ENCODE measurements around the gene TXLNB.

Gene TXLNB

DNA sequence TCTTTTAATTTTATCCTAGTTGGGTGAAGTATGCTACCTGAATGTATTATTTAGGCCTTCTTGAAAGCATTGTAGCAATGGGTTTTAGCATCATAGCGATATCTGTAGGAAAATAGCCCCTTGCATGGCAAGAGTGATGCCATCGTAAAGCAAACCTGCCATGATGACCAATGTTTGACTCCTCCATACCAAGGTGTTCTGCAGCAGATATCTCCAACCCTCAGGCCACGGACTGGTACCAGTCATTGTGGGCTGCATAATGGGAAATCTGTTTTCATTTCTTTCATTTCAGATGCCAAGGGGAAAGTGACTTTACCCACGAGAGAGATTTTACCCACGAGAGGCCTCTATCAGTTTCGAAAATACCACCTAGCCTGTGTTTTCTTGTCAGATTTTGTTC, 6.2 kb downstream of the TXLNB start:
- no peaks in the 10 kb centered on the region for H4K20me1 ChIP-seq
- no peaks in the 10 kb centered on the region for H3K27me3 ChIP-seq
- H3K4me2 ChIP-seq: no peak overlapping the region
- no peak overlapping the region for H3K9ac ChIP-seq
- peaks cover 0 to 39% (median 13%) of the 10 kb centered on the region in 11 experiments; a peak in 10 of 22 replicates for H3K9me3 ChIP-seq (replicated peaks in 1 of 11)
- no peak for TF ChIP-seq Cebpa-rat (IDR thresholded peaks at IDR 0.05)
- H3K27ac ChIP-seq: no peak overlapping the region
- peaks cover 8 to 30% (median 13%) of the 10 kb centered on the region in 10 experiments for H3K4me1 ChIP-seq
- H3K4me3 ChIP-seq: no peak overlapping the region
- H3K36me3 ChIP-seq: peaks cover 0 to 17% (median 0%) of the 10 kb centered on the region in 11 experiments; a peak in 8 of 22 replicates

DNA sequence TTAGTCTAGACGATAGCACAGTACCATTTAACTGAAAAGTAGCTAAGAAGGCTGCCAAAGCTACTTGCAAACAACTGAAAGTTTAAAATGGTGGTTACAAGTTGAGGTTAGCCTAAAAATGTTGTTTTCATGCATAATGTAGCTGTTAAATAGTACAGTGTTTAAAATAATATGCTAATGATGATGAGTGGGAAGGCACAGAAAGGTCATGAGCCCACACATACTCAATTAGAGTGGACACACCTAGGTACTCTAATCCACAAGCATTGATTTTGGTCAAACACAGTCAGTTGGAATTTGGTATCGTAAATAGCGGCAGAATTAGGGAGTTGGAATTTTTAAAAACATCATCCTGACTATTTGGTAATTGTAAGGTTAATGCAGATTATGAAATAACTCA, 7.0 kb downstream of the TXLNB start:
- Histone ChIP-seq H3K4me1 (peaks cover 8 to 30% (median 13%) of the 10 kb centered on the region in 10 experiments), H4K20me1 (no peaks in the 10 kb centered on the region), H3K9me3 (replicated peaks in 1 of 11) (peaks cover 0 to 39% (median 13%) of the 10 kb centered on the region in 11 experiments; a peak in 10 of 22 replicates), H3K9ac (no peak overlapping the region), H3K27me3 (no peaks in the 10 kb centered on the region), H3K4me2 (no peak overlapping the region), H3K4me3 (no peak overlapping the region), H3K36me3 (peaks cover 0 to 17% (median 0%) of the 10 kb centered on the region in 11 experiments; a peak in 8 of 22 replicates), H3K27ac (no peak overlapping the region)
- no peak for TF ChIP-seq Cebpa-rat (IDR thresholded peaks at IDR 0.05)

- Histone ChIP-seq H4K20me1 (no peaks in the 10 kb centered on the region), H3K4me2 (no peak overlapping the region), H3K9me3 (replicated peaks in 1 of 11) (peaks cover 0 to 27% (median 9%) of the 10 kb centered on the region in 11 experiments; a peak in 9 of 22 replicates), H3K27ac (no peak overlapping the region), H3K4me3 (no peak overlapping the region), H3K27me3 (no peaks in the 10 kb centered on the region), H3K9ac (no peak overlapping the region), H3K4me1 (peaks cover 10 to 16% (median 13%) of the 10 kb centered on the region in 10 experiments), H3K36me3 (peaks cover 0 to 13% (median 0%) of the 10 kb centered on the region in 11 experiments; a peak in 5 of 22 replicates)
- TF ChIP-seq Cebpa-rat (IDR thresholded peaks at IDR 0.05): no peak
Observed at GRCh38 chr6:139282684-139283083, 9.1 kb downstream of the TXLNB start.

- no peaks in the 10 kb centered on the region for H3K27me3 ChIP-seq
Observed at GRCh38 chr6:139278190-139278589, 13.6 kb downstream of the TXLNB start.

GRCh38 chr6:139277587-139277986, 14.2 kb downstream of the TXLNB start:
- Histone ChIP-seq H3K4me3 (no peak overlapping the region), H3K4me2 (no peak overlapping the region), H3K36me3 (peaks cover 0 to 5% (median 0%) of the 10 kb centered on the region in 11 experiments; a peak in 2 of 22 replicates), H3K27ac (no peak overlapping the region), H3K9me3 (replicated peaks in 1 of 11) (peaks cover 0 to 5% (median 0%) of the 10 kb centered on the region in 11 experiments; a peak in 3 of 22 replicates), H3K4me1 (peaks cover 10 to 16% (median 13%) of the 10 kb centered on the region in 10 experiments), H4K20me1 (no peaks in the 10 kb centered on the region), H3K27me3 (no peaks in the 10 kb centered on the region), H3K9ac (no peak overlapping the region)
- no peak for TF ChIP-seq Cebpa-rat (IDR thresholded peaks at IDR 0.05)

More at GRCh38 chr6:139278190-139278589, 13.6 kb downstream of the TXLNB start:
- Histone ChIP-seq H3K9me3 (replicated peaks in 1 of 11) (peaks cover 0 to 7% (median 0%) of the 10 kb centered on the region in 11 experiments; a peak in 3 of 22 replicates), H3K27ac (no peak overlapping the region), H3K9ac (no peak overlapping the region), H4K20me1 (no peaks in the 10 kb centered on the region), H3K4me3 (no peak overlapping the region), H3K4me1 (peaks cover 10 to 16% (median 13%) of the 10 kb centered on the region in 10 experiments), H3K4me2 (no peak overlapping the region), H3K36me3 (peaks cover 0 to 4% (median 0%) of the 10 kb centered on the region in 11 experiments; a peak in 2 of 22 replicates)
- no peak for TF ChIP-seq Cebpa-rat (IDR thresholded peaks at IDR 0.05)

DNA sequence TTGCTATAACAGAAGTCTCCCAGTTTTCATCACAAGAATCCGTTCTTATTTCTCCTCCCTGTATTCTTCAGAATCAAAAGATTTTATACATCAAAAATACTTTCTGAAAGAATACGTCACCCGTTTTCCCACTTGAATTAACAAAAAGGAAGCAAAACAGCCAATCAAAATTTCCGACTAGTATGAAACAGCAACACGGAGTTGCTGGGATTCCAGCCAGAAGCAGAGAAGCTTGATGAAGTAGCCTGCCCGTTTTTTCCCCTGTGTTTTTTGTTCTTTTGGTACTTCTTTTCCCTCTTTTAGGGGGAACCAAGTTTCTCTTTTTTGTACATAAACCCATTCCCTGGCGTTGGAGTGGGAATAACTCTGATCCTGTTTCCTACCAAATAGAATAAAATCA, 14.6 kb downstream of the TXLNB start:
- TF ChIP-seq Cebpa-rat (IDR thresholded peaks at IDR 0.05): no peak
- Histone ChIP-seq H3K27ac (no peak overlapping the region), H3K36me3 (peaks cover 0 to 5% (median 0%) of the 10 kb centered on the region in 11 experiments; a peak in 2 of 22 replicates), H3K27me3 (no peaks in the 10 kb centered on the region), H3K9ac (no peak overlapping the region), H4K20me1 (no peaks in the 10 kb centered on the region), H3K9me3 (replicated peaks in 1 of 11) (peaks cover 0 to under 1% (median 0%) of the 10 kb centered on the region in 11 experiments; a peak in 2 of 22 replicates), H3K4me2 (no peak overlapping the region), H3K4me3 (no peak overlapping the region), H3K4me1 (peaks cover 10 to 16% (median 13%) of the 10 kb centered on the region in 10 experiments)

- H3K4me2 ChIP-seq: no peak overlapping the region
- no peak overlapping the region for H3K4me3 ChIP-seq
- H3K27me3 ChIP-seq: no peaks in the 10 kb centered on the region
- H3K4me1 ChIP-seq: peaks cover 10 to 30% (median 14%) of the 10 kb centered on the region in 10 experiments
- no peaks in the 10 kb centered on the region; a peak in 1 of 22 replicates for H3K9me3 ChIP-seq (replicated peaks in 1 of 11)
- no peak overlapping the region for H3K9ac ChIP-seq
- TF ChIP-seq Cebpa-rat (IDR thresholded peaks at IDR 0.05): no peak
- H4K20me1 ChIP-seq: no peaks in the 10 kb centered on the region
- H3K36me3 ChIP-seq: peaks cover 0 to 8% (median 0%) of the 10 kb centered on the region in 11 experiments; a peak in 3 of 22 replicates
- H3K27ac ChIP-seq: no peak overlapping the region
Observed at GRCh38 chr6:139275279-139276055, 16.3 kb downstream of the TXLNB start.

- TF ChIP-seq Cebpa-rat (IDR thresholded peaks at IDR 0.05): no peak
- Histone ChIP-seq H3K4me1 (peaks cover 0 to 32% (median 0%) of the 10 kb centered on the region in 10 experiments; a peak in 6 of 20 replicates), H3K9ac (no peak overlapping the region), H4K20me1 (no peaks in the 10 kb centered on the region), H3K4me3 (no peak overlapping the region), H3K4me2 (peak overlapping the region in 3 of 11 experiments; percentile 63 to 68 (median 64); a peak in 7 of 22 replicates), H3K9me3 (replicated peaks in 1 of 11) (no peaks in the 10 kb centered on the region), H3K27me3 (no peaks in the 10 kb centered on the region), H3K36me3 (peaks cover 0 to 14% (median 0%) of the 10 kb centered on the region in 11 experiments; a peak in 5 of 22 replicates), H3K27ac (peak overlapping the region in 1 of 11 experiments; percentile 5; a peak in 1 of 22 replicates)
Observed at GRCh38 chr6:139271056-139271455, 20.7 kb downstream of the TXLNB start.

- H3K9ac ChIP-seq: no peak overlapping the region
Observed at GRCh38 chr6:139270249-139270648, 21.5 kb downstream of the TXLNB start.

More at GRCh38 chr6:139270249-139270648, 21.5 kb downstream of the TXLNB start:
- peak overlapping the region in 2 of 11 experiments; percentile 63 to 64; a peak in 4 of 22 replicates for H3K4me2 ChIP-seq
- no peak overlapping the region for H3K4me3 ChIP-seq
- H4K20me1 ChIP-seq: no peaks in the 10 kb centered on the region
- peaks cover 0 to 39% (median 0%) of the 10 kb centered on the region in 10 experiments; a peak in 6 of 20 replicates for H3K4me1 ChIP-seq
- H3K36me3 ChIP-seq: peaks cover 0 to 14% (median 0%) of the 10 kb centered on the region in 11 experiments; a peak in 5 of 22 replicates
- no peaks in the 10 kb centered on the region for H3K27me3 ChIP-seq
- no peaks in the 10 kb centered on the region for H3K9me3 ChIP-seq (replicated peaks in 1 of 11)
- H3K27ac ChIP-seq: no peak overlapping the region; a peak in 2 of 22 replicates
- no peak for TF ChIP-seq Cebpa-rat (IDR thresholded peaks at IDR 0.05)
